A673 (cell line): ENCODE results near the gene ITPR2. TPM values are rescaled to one million over a fixed set of nuclear protein-coding genes. Genes with fewer than 3 reads are reported as not detected.

Experiments
- BruUV-seq: library from RNA; stranded (reverse); fragments of 400-500 nt; replicated peaks from 2 replicates; lab custom pipeline; 2021; lab: Mats Ljungman, UMichigan
- CTCF ChIA-PET: fragments of 300-600 bp; sonication (Branson Sonifier 250); formaldehyde crosslinking; loops from one replicate; lab custom pipeline; 2022; ENCODE audit warnings: antibody characterized with exemption; lab: Charles Lee
- POLR2A ChIA-PET: fragments of 300-600 bp; sonication (Branson Sonifier 250); formaldehyde crosslinking; loops from one replicate; lab custom pipeline; 2022; ENCODE audit warnings: antibody characterized with exemption; ENCODE audit not compliant: low non-redundant PET; lab: Charles Lee
- DNase-seq: peaks from one replicate; pipeline ENCODE4 v3.0.0-alpha.2; 2015; ENCODE audit warnings: low spot score
- H3K27ac ChIP-seq: fragments of 200-600 bp; sonication (generic); 2 replicates; pipeline ENCODE4 v1.5.1; 2016; ENCODE audit warnings: mixed run types, low read depth, mild to moderate bottlenecking, mixed read lengths, antibody characterized with exemption, low read length; ENCODE audit not compliant: poor library complexity, severe bottlenecking
- H3K27me3 ChIP-seq: fragments of 200-600 bp; sonication (generic); replicated peaks from 2 replicates; pipeline ENCODE4 v1.6.1; 2017; ENCODE audit warnings: mixed run types, low read depth, mild to moderate bottlenecking, mixed read lengths, antibody characterized with exemption, low read length; ENCODE audit not compliant: insufficient read depth, poor library complexity
- H3K36me3 ChIP-seq: fragments of 200-600 bp; sonication (generic); 2 replicates; pipeline ENCODE4 v1.6.1; 2016; ENCODE audit warnings: mixed run types, mild to moderate bottlenecking, mixed read lengths, antibody characterized with exemption, low read length; ENCODE audit not compliant: insufficient read depth, poor library complexity, severe bottlenecking
- H3K4me1 ChIP-seq: fragments of 200-600 bp; sonication (generic); 2 replicates; pipeline ENCODE4 v1.6.1; 2017; ENCODE audit warnings: mixed run types, mild to moderate bottlenecking, mixed read lengths, antibody characterized with exemption, low read length; ENCODE audit not compliant: insufficient read depth, poor library complexity, severe bottlenecking
- H3K4me3 ChIP-seq: fragments of 200-600 bp; sonication (generic); 2 replicates; pipeline ENCODE4 v1.5.1; 2016; ENCODE audit warnings: low read depth, mixed run types, mild to moderate bottlenecking, mixed read lengths, low read length; ENCODE audit not compliant: poor library complexity, severe bottlenecking
- H3K9me3 ChIP-seq: fragments of 200-600 bp; sonication (generic); 2 replicates; pipeline ENCODE4 v1.6.1; 2016; ENCODE audit warnings: mixed run types, low read depth, mild to moderate bottlenecking, mixed read lengths, antibody characterized with exemption, low read length; ENCODE audit not compliant: poor library complexity, severe bottlenecking
- CTCF ChIP-seq: fragments of 300-800, 200-600 bp; sonication (generic); conservative IDR thresholded peaks from 2 replicates; pipeline ENCODE4 v1.5.1; 2017; ENCODE audit warnings: low read depth, mild to moderate bottlenecking, antibody characterized with exemption, low read length, moderate library complexity, mixed read lengths
- EZH2 ChIP-seq: fragments of 200-600 bp; sonication (generic); IDR thresholded peaks from 2 replicates; pipeline ENCODE4 v1.6.1; 2017; ENCODE audit warnings: borderline replicate concordance, low read depth, mild to moderate bottlenecking, mixed read lengths, antibody characterized with exemption, low read length; ENCODE audit not compliant: poor library complexity, severe bottlenecking
- intact Hi-C: fragments of 100-400 bp; cut with micrococcal nuclease; formaldehyde crosslinking; loops from one replicate; pipeline ENCODE4 v1.10.0; 2022; ENCODE audit not compliant: unreplicated experiment
- total RNA-seq: library from RNA; stranded (reverse); gene quantifications from 2 replicates; pipeline ENCODE4 v1.2.3, GENCODE V29; 2021

ITPR2 gene
- total RNA-seq, 1 experiment from 2014 or later = 22.6 TPM

- no peaks in the 10 kb centered on the region for H3K27me3 ChIP-seq
- intact Hi-C loops = no loop called here
- BruUV-seq = no TSS peak
- ChIA-PET CTCF (no interaction called here), POLR2A (no interaction called here)
- no peaks in the 10 kb centered on the region for H3K9me3 ChIP-seq
- no peak overlapping the region for H3K4me3 ChIP-seq
- DNase-seq = no peak
- H3K36me3 ChIP-seq = no peaks in the 10 kb centered on the region
- H3K4me1 ChIP-seq = no peaks in the 10 kb centered on the region
- H3K27ac ChIP-seq = no peak overlapping the region
- TF ChIP-seq CTCF (no peak), EZH2 (no peak)
These were observed 32.6 kb downstream of the ITPR2 start for GRCh38 chr12:26800347-26800746.

- Histone ChIP-seq H3K4me3 (no peak overlapping the region), H3K36me3 (no peaks in the 10 kb centered on the region), H3K4me1 (no peaks in the 10 kb centered on the region), H3K27ac (no peak overlapping the region), H3K27me3 (no peaks in the 10 kb centered on the region), H3K9me3 (no peaks in the 10 kb centered on the region)
- ChIA-PET CTCF (no interaction called here), POLR2A (no interaction called here)
- intact Hi-C loops = no loop called here
- DNase-seq = no peak
- BruUV-seq = no TSS peak
- no peak for TF ChIP-seq CTCF
- no peak for TF ChIP-seq EZH2
These were observed 33.3 kb downstream of the ITPR2 start for GRCh38 chr12:26799741-26800140.

DNA sequence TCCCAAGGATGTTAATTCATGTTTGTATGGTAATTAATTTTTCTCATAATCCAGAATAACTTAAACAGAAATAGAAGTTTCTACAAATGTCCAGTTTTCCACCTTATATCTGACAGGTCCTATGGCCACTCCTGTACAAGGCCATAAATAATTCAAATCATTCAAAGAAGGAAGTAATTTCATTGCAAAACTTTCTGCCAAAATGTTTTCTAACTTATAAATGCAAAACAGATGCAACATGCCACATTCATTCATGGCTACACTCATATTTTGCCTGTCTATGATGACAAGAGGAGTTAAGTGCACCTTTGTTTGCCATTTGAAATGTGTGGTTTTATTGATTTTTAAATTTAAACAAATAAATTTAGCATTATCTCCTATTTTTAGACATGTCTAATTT lies 34.4 kb downstream of the ITPR2 start:
- CTCF ChIA-PET = no interaction called here
- Histone ChIP-seq H3K4me1 (no peaks in the 10 kb centered on the region), H3K27me3 (no peaks in the 10 kb centered on the region), H3K27ac (no peak overlapping the region), H3K36me3 (no peaks in the 10 kb centered on the region), H3K9me3 (no peaks in the 10 kb centered on the region), H3K4me3 (no peak overlapping the region)
- intact Hi-C loops = no loop called here
- BruUV-seq = no TSS peak
- DNase-seq = no peak
- POLR2A ChIA-PET = interaction anchor here (0.6 kb wide), 1 partner anchor 430 kb away, joined by 4 read pairs; no protein-coding TSS in a partner anchor
- TF ChIP-seq CTCF (no peak), EZH2 (no peak)
